ENCODE results near the gene ST6GALNAC1.
"Not testable (repeated sequence)": the region's sequence is repeated elsewhere in the genome, so short reads cannot be mapped to it uniquely, and the experiment has no call there.

Gene ST6GALNAC1

GRCh38 chr17:76623271-76624146 is 20.0 kb downstream of the ST6GALNAC1 start:
- H3K4me3 ChIP-seq (ENCODE audit: low read depth, low read length) = no peak overlapping the region
- peak; percentile 93 for TF ChIP-seq CTCF (IDR thresholded peaks at IDR 0.05; ENCODE audit: low read depth, low read length)

- TF ChIP-seq CTCF (IDR thresholded peaks at IDR 0.05; ENCODE audit: low read depth, low read length) = no peak
- H3K4me3 ChIP-seq (ENCODE audit: low read depth, low read length) = no peak overlapping the region
These were observed 25.7 kb downstream of the ST6GALNAC1 start for GRCh38 chr17:76617838-76618237.

GRCh38 chr17:76614912-76615617 is 28.5 kb downstream of the ST6GALNAC1 start:
- no peak overlapping the region for H3K4me3 ChIP-seq (ENCODE audit: low read depth, low read length)
- TF ChIP-seq CTCF (IDR thresholded peaks at IDR 0.05; ENCODE audit: low read depth, low read length) = no peak

GRCh38 chr17:76614064-76614759 is 29.3 kb downstream of the ST6GALNAC1 start:
- H3K4me3 ChIP-seq (ENCODE audit: low read depth, low read length) = not testable (repeated sequence)

DNA sequence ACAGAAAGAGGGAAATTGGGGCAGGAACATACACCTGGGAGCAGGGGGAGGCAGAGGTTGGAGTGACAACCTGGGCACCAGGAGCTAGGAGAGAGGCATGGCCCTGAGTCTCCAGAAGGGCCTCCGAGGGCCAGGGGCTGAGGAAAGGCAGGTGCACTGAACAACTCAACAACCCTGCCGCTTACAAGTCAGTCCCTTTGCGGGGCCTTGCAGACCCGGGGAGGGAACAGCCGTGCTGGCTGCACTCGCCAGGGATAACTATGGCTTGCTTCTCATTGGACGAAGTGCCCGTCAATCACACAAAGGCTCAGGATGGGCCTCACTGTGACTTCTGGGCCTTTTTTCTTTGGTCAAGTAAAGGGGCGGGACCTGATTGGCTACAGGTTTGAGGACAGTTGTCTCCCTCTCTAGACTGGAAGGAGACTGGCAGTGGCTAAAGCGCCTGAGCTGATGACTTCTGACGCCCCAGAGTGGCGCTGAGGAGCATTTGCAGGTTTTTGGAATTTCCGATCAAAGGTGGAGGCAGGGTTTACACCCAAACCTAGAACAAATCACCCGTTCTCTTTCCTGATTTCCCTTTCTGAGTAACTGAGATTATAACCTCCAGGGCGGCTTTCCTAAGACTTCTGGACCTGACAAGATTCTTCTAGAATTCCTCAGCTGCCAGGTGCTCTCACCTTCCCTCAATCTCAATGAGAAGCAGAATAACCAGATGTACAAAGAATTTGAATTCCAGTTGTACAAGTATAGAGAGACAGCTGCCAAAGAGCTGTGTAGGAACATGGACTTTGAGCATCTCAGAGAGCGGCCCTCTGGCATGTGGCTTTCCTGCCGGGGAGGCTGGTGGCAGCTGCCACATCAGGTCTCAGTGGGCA is 30.3 kb downstream of the ST6GALNAC1 start:
- no peak for TF ChIP-seq CTCF (IDR thresholded peaks at IDR 0.05; ENCODE audit: low read depth, low read length)
- no peak overlapping the region for H3K4me3 ChIP-seq (ENCODE audit: low read depth, low read length)

- H3K4me3 ChIP-seq (ENCODE audit: low read depth, low read length) = no peak overlapping the region
- no peak for TF ChIP-seq CTCF (IDR thresholded peaks at IDR 0.05; ENCODE audit: low read depth, low read length)
These were observed 31.1 kb downstream of the ST6GALNAC1 start for GRCh38 chr17:76612465-76612864.

DNA sequence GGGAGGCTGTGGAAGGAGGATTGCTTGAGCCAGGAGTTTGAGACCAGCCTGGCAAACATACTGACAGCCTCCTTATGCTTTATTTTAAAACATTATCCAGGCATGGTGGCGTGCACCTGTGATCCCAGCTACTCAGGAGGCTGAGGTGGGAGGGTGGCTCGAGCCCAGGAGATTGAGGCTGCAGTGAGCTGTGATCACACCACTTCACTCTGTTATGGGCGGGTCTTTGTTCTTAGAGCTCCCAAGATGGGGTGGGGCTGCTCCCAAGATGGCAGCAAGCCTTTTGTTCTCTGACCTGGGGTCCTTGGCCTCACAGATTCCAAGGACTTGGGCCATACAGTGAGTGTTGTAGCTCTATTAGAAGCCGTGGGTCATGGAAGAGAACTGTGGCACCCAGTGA is 31.8 kb downstream of the ST6GALNAC1 start:
- H3K4me3 ChIP-seq (ENCODE audit: low read depth, low read length) = no peak overlapping the region
- no peak for TF ChIP-seq CTCF (IDR thresholded peaks at IDR 0.05; ENCODE audit: low read depth, low read length)

- not testable (repeated sequence) for H3K4me3 ChIP-seq (ENCODE audit: low read depth, low read length)
These were observed 32.3 kb downstream of the ST6GALNAC1 start for GRCh38 chr17:76611080-76611749.

DNA sequence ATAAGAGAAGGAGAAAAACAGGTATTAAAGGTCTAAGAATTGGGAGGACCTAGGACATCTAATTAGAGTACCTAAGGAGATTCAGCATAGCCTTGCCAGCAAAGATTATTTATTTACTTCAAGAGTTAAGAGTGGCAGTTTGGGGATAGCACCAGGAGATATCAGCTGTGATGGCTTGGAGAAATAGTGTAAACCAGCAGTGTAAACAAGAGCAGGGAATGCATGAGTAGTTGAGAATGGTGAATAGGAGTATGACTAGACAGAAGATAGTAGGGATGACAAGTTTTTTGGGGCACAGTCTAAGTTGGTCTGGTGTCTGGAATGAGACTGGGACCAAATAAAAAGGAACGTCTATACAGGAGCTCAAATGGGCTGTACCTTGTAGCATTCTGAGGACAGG is 36.9 kb downstream of the ST6GALNAC1 start:
- not testable (repeated sequence) for H3K4me3 ChIP-seq (ENCODE audit: low read depth, low read length)
